Muscle of leg (tissue), 11 donors: Measurements from ENCODE around the gene OR10C1. TPM values are rescaled to one million over a fixed set of nuclear protein-coding genes. Genes with fewer than 3 reads are reported as not detected.

ENCODE experiments used
- DNase-seq: peaks from one replicate; pipeline ENCODE4 v3.0.0; 2013
- H3K27ac ChIP-seq: one replicate; pipeline ENCODE4 v1.5.1; 2013; ENCODE audit warnings: mild to moderate bottlenecking, low read length, control low read depth
- H3K27me3 ChIP-seq: one replicate; pipeline ENCODE4 v1.6.1; 2013; ENCODE audit warnings: low read length; ENCODE audit not compliant: control insufficient read depth, insufficient read depth
- H3K36me3 ChIP-seq: one replicate; pipeline ENCODE4 v1.6.1; 2013; ENCODE audit warnings: low read length; ENCODE audit not compliant: control insufficient read depth, insufficient read depth
- H3K4me1 ChIP-seq: one replicate; pipeline ENCODE4 v1.6.1; 2013; ENCODE audit warnings: low read length; ENCODE audit not compliant: control insufficient read depth, insufficient read depth
- H3K4me3 ChIP-seq: one replicate; pipeline ENCODE4 v1.5.1; 2013; ENCODE audit warnings: low read length, control low read depth
- H3K9me3 ChIP-seq: replicated peaks from 2 replicates; pipeline ENCODE4 v1.6.1; 2013; ENCODE audit warnings: low read depth, low read length; ENCODE audit not compliant: control insufficient read depth
- WGBS: methylation state at CpG from one replicate; pipeline ENCODE4 v1.1.5; 2013; ENCODE audit warnings: missing lambda C conversion rate; ENCODE audit not compliant: insufficient coverage; 5-methylcytosine and 5-hydroxymethylcytosine counted together
- polyA plus RNA-seq, 8 donors: library from polyadenylated mRNA; unstranded; fragments of 120-200 nt; gene quantifications; one replicate each; pipeline versions ENCODE4 v1.2.1 to v1.2.3, GENCODE V29; 2013; ENCODE audit warnings: inconsistent platforms in 1 of 8, low replicate concordance in 1 of 8; ENCODE audit not compliant: insufficient read length in 8 of 8, insufficient read depth in 1 of 8
- total RNA-seq: library from RNA; stranded (reverse); fragments of 120-200 nt; gene quantifications from one replicate; pipeline ENCODE4 v1.2.4, GENCODE V29; 2013

Gene OR10C1
- total and polyA plus RNA-seq, 9 donors, result not detected

- Histone ChIP-seq H3K4me3 (no peak overlapping the region), H3K27ac (no peak overlapping the region), H3K27me3 (peaks cover 2% of the 10 kb centered on the region), H3K36me3 (no peaks in the 10 kb centered on the region), H3K9me3 (no peaks in the 10 kb centered on the region), H3K4me1 (no peaks in the 10 kb centered on the region)
- no peak for DNase-seq
- WGBS, result no CpG with 5 or more reads among the region's 2 CpGs
These were observed 35.9 kb downstream of the OR10C1 start for GRCh38 chr6:29474996-29475395.

- H3K4me1 ChIP-seq, result no peaks in the 10 kb centered on the region
- 72% methylated on average over 3 of the region's 5 CpGs for WGBS
These were observed 38.9 kb downstream of the OR10C1 start for GRCh38 chr6:29477923-29478450.

GRCh38 chr6:29478740-29479139 is 39.6 kb downstream of the OR10C1 start:
- H3K27me3 ChIP-seq, result no peaks in the 10 kb centered on the region
- H3K27ac ChIP-seq, result no peak overlapping the region
- H3K4me1 ChIP-seq, result no peaks in the 10 kb centered on the region
- DNase-seq, result no peak
- no peaks in the 10 kb centered on the region for H3K9me3 ChIP-seq
- H3K4me3 ChIP-seq, result no peak overlapping the region
- WGBS, result 89% methylated on average over 3 of the region's 5 CpGs
- no peaks in the 10 kb centered on the region for H3K36me3 ChIP-seq

More at GRCh38 chr6:29477923-29478450, 38.9 kb downstream of the OR10C1 start:
- Histone ChIP-seq H3K27me3 (no peaks in the 10 kb centered on the region), H3K4me3 (no peak overlapping the region), H3K9me3 (no peaks in the 10 kb centered on the region), H3K27ac (no peak overlapping the region), H3K36me3 (no peaks in the 10 kb centered on the region)
- no peak for DNase-seq

- no peaks in the 10 kb centered on the region for H3K4me1 ChIP-seq
- WGBS, result 76% methylated on average over 2 of the region's 2 CpGs
- no peak overlapping the region for H3K27ac ChIP-seq
- H3K4me3 ChIP-seq, result no peak overlapping the region
- no peaks in the 10 kb centered on the region for H3K27me3 ChIP-seq
- no peak for DNase-seq
- no peaks in the 10 kb centered on the region for H3K36me3 ChIP-seq
- no peaks in the 10 kb centered on the region for H3K9me3 ChIP-seq
These were observed 40.5 kb downstream of the OR10C1 start for GRCh38 chr6:29479560-29479959.

GRCh38 chr6:29483186-29483585 is 44.1 kb downstream of the OR10C1 start:
- no peaks in the 10 kb centered on the region for H3K4me1 ChIP-seq
- H3K9me3 ChIP-seq, result no peaks in the 10 kb centered on the region
- no peaks in the 10 kb centered on the region for H3K27me3 ChIP-seq
- no peaks in the 10 kb centered on the region for H3K36me3 ChIP-seq
- H3K4me3 ChIP-seq, result no peak overlapping the region
- DNase-seq, result no peak
- no CpG with 5 or more reads among the region's 3 CpGs for WGBS
- H3K27ac ChIP-seq, result no peak overlapping the region

GRCh38 chr6:29483735-29484134 is 44.6 kb downstream of the OR10C1 start:
- no peaks in the 10 kb centered on the region for H3K9me3 ChIP-seq
- no CpG with 5 or more reads among the region's 1 CpG for whole genome bisulfite sequencing
- H3K4me1 ChIP-seq, result no peaks in the 10 kb centered on the region
- no peaks in the 10 kb centered on the region for H3K36me3 ChIP-seq
- H3K27ac ChIP-seq, result no peak overlapping the region
- no peaks in the 10 kb centered on the region for H3K27me3 ChIP-seq
- no peak for DNase-seq
- no peak overlapping the region for H3K4me3 ChIP-seq

- Histone ChIP-seq H3K27me3 (no peaks in the 10 kb centered on the region), H3K27ac (no peak overlapping the region), H3K4me1 (no peaks in the 10 kb centered on the region), H3K36me3 (no peaks in the 10 kb centered on the region), H3K4me3 (no peak overlapping the region), H3K9me3 (no peaks in the 10 kb centered on the region)
- WGBS, result no CpG with 5 or more reads among the region's 4 CpGs
- DNase-seq, result no peak
These were observed 47.5 kb downstream of the OR10C1 start for GRCh38 chr6:29486577-29486976.

GRCh38 chr6:29487131-29487530 is 48.0 kb downstream of the OR10C1 start:
- no peak overlapping the region for H3K4me3 ChIP-seq
- H3K9me3 ChIP-seq, result no peaks in the 10 kb centered on the region
- DNase-seq, result no peak
- no peaks in the 10 kb centered on the region for H3K4me1 ChIP-seq
- no peaks in the 10 kb centered on the region for H3K27me3 ChIP-seq
- H3K36me3 ChIP-seq, result no peaks in the 10 kb centered on the region
- H3K27ac ChIP-seq, result no peak overlapping the region
- WGBS, result 87% methylated on average over 4 of the region's 5 CpGs

- Histone ChIP-seq H3K4me1 (no peaks in the 10 kb centered on the region), H3K4me3 (no peak within 1 kb of the TSS)
- 85% methylated on average over 2 of the region's 2 CpGs for WGBS
These were observed 48.6 kb downstream of the OR10C1 start, which contains the start of gene MAS1L for GRCh38 chr6:29487660-29488059. Gene MAS1L (minus strand): TSS chr6:29487956. CDS start chr6:29487902, 54 bp downstream.

GRCh38 chr6:29488874-29489273 is 49.8 kb downstream of the OR10C1 start:
- no peak overlapping the region for H3K4me3 ChIP-seq
- H3K9me3 ChIP-seq, result no peaks in the 10 kb centered on the region
- no peak for DNase-seq
- H3K27me3 ChIP-seq, result no peaks in the 10 kb centered on the region
- H3K36me3 ChIP-seq, result no peaks in the 10 kb centered on the region
- H3K27ac ChIP-seq, result no peak overlapping the region
- H3K4me1 ChIP-seq, result no peaks in the 10 kb centered on the region

More at GRCh38 chr6:29487660-29488059, 48.6 kb downstream of the OR10C1 start, which contains the start of gene MAS1L:
- no peak for DNase-seq
- H3K27ac ChIP-seq, result no peak within 1 kb of the TSS
- no peaks in the 10 kb centered on the region for H3K9me3 ChIP-seq
- no peaks in the 10 kb centered on the region for H3K27me3 ChIP-seq
- H3K36me3 ChIP-seq, result no peaks in the 10 kb centered on the region

GRCh38 chr6:29489286-29489685 is 50.2 kb downstream of the OR10C1 start:
- H3K27ac ChIP-seq, result no peak overlapping the region
- WGBS, result 68% methylated on average over 2 of the region's 8 CpGs
- DNase-seq, result no peak
- no peak overlapping the region for H3K4me3 ChIP-seq
- H3K36me3 ChIP-seq, result no peaks in the 10 kb centered on the region
- no peaks in the 10 kb centered on the region for H3K4me1 ChIP-seq
- no peaks in the 10 kb centered on the region for H3K27me3 ChIP-seq
- H3K9me3 ChIP-seq, result no peaks in the 10 kb centered on the region
